OCI-LY7 (cell line): ENCODE measurements around the gene MAP6. TPM values are rescaled to one million over a fixed set of nuclear protein-coding genes. Genes with fewer than 3 reads are reported as not detected.

Experiments
- BruUV-seq: library from RNA; stranded (reverse); fragments of 400-500 nt; replicated peaks from 2 replicates; lab custom pipeline; 2021; lab: Mats Ljungman, UMichigan
- CTCF ChIA-PET: fragments of 300-600 bp; sonication (Branson Sonifier 250); formaldehyde crosslinking; loops from one replicate; lab custom pipeline; 2022; ENCODE audit warnings: antibody characterized with exemption; ENCODE audit not compliant: unreplicated experiment; lab: Charles Lee
- POLR2A ChIA-PET: fragments of 300-600 bp; sonication (Branson Sonifier 250); formaldehyde crosslinking; loops from one replicate; lab custom pipeline; 2022; ENCODE audit warnings: antibody characterized with exemption; lab: Charles Lee
- DNase-seq: peaks from one replicate; pipeline ENCODE4 v3.0.0-alpha.2; 2015; ENCODE audit warnings: low spot score
- H2AFZ ChIP-seq: fragments of 200-600 bp; sonication (generic), shearing (Covaris generic); 2 replicates; pipeline ENCODE4 v1.6.1; 2014; ENCODE audit warnings: mild to moderate bottlenecking, antibody characterized with exemption, low read length, moderate library complexity
- H3K27ac ChIP-seq: fragments of 200-600 bp; sonication (generic); 2 replicates; pipeline ENCODE4 v1.5.1; 2014; ENCODE audit warnings: mixed run types, low read depth, mild to moderate bottlenecking, moderate library complexity, low read length, inconsistent platforms; ENCODE audit not compliant: poor library complexity, severe bottlenecking
- H3K36me3 ChIP-seq: fragments of 200-600 bp; sonication (generic); 2 replicates; pipeline ENCODE4 v1.6.1; 2014; ENCODE audit warnings: mild to moderate bottlenecking, antibody characterized with exemption, low read length, moderate library complexity, mixed read lengths; ENCODE audit not compliant: insufficient read depth
- H3K4me1 ChIP-seq: fragments of 200-600 bp; sonication (generic); 2 replicates; pipeline ENCODE4 v1.5.1; 2014; ENCODE audit warnings: mild to moderate bottlenecking, low read length; ENCODE audit not compliant: insufficient read depth, poor library complexity, severe bottlenecking
- H3K4me2 ChIP-seq: fragments of 200-600 bp; sonication (generic); 2 replicates; pipeline ENCODE4 v1.6.1; 2014; ENCODE audit warnings: mild to moderate bottlenecking, low read length
- H3K4me3 ChIP-seq: fragments of 200-600 bp; sonication (generic); 2 replicates; pipeline ENCODE4 v1.5.1; 2014; ENCODE audit warnings: mild to moderate bottlenecking, low read depth, low read length; ENCODE audit not compliant: poor library complexity, severe bottlenecking
- H3K79me2 ChIP-seq: fragments of 200-600 bp; sonication (generic); 2 replicates; pipeline ENCODE4 v1.6.1; 2016; ENCODE audit warnings: low read depth, mild to moderate bottlenecking, low read length, moderate library complexity, mixed read lengths; ENCODE audit not compliant: insufficient read depth
- H3K9me2 ChIP-seq: fragments of 200-600 bp; sonication (generic); 2 replicates; pipeline ENCODE4 v1.6.1; 2016; ENCODE audit warnings: mild to moderate bottlenecking, low read length, mixed read lengths; ENCODE audit not compliant: insufficient read depth
- H3K9me3 ChIP-seq: fragments of 200-600 bp; sonication (generic); 2 replicates; pipeline ENCODE4 v1.6.1; 2014; ENCODE audit warnings: mild to moderate bottlenecking, mixed run types, low read length, mixed read lengths
- H4K20me1 ChIP-seq: fragments of 200-600 bp; sonication (generic); 2 replicates; pipeline ENCODE4 v1.6.1; 2014; ENCODE audit warnings: mild to moderate bottlenecking, antibody characterized with exemption, low read length, moderate library complexity, mixed read lengths; ENCODE audit not compliant: insufficient read depth
- EZH2phosphoT487 ChIP-seq: fragments of 200-600 bp; sonication (generic); IDR thresholded peaks from 2 replicates; pipeline ENCODE4 v1.6.1; 2018; ENCODE audit warnings: low read depth, borderline replicate concordance, mild to moderate bottlenecking, mixed run types, antibody characterized with exemption, low read length, moderate library complexity, mixed read lengths
- intact Hi-C: fragments of 100-400 bp; cut with micrococcal nuclease; formaldehyde crosslinking; loops from one replicate; pipeline ENCODE4 v1.10.0; 2022; ENCODE audit not compliant: unreplicated experiment
- total RNA-seq, 2 experiments: library from RNA; depleted of rRNA in 1 of 2; stranded (reverse); fragments of >200 nt in 1 of 2; shearing (Covaris generic) in 1 of 2; gene quantifications; 2 replicates each; pipeline ENCODE4 v1.2.3, GENCODE V29; 2014 to 2022
- TF ChIP-seq, protein P1 (sequence below): fragments of 200-600 bp; sonication (generic); conservative IDR thresholded peaks from 2 replicates; pipeline ENCODE4 v1.5.1; 2014; ENCODE audit warnings: mild to moderate bottlenecking, antibody characterized with exemption, low read length, moderate library complexity, mixed read lengths

MAP6 gene
- total RNA-seq, 2 experiments from 2014 or later, result not detected

DNA sequence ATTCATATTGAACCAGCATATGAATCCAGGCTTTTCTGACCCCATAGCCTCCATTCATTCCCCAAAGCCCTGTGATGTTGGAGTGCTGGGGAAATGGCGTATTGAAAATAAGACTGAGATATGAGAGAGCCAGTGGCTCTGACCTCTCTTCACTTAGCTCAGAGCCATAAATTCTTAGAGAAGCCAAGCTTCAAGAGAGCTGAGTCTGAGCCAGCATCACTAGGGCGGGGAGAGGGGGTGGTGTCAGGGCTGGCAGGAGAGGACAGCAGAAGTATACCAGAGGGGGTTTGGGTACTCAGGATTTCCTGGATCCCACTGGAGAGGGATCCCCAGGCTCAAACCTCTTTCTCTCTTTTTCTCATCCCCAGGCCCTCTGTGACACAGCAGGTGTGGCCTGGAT is 32.1 kb upstream of the MAP6 start:
- POLR2A ChIA-PET, result no interaction called here
- Histone ChIP-seq H3K9me2 (no peaks in the 10 kb centered on the region), H3K79me2 (no peaks in the 10 kb centered on the region), H3K36me3 (no peaks in the 10 kb centered on the region), H4K20me1 (no peaks in the 10 kb centered on the region), H3K4me3 (no peak overlapping the region), H3K4me2 (no peak overlapping the region), H3K27ac (no peak overlapping the region), H2AFZ (no peak overlapping the region), H3K9me3 (no peaks in the 10 kb centered on the region), H3K4me1 (no peaks in the 10 kb centered on the region)
- CTCF ChIA-PET, result no interaction called here
- no peak for TF ChIP-seq EZH2phosphoT487
- TF ChIP-seq, protein P1, sequence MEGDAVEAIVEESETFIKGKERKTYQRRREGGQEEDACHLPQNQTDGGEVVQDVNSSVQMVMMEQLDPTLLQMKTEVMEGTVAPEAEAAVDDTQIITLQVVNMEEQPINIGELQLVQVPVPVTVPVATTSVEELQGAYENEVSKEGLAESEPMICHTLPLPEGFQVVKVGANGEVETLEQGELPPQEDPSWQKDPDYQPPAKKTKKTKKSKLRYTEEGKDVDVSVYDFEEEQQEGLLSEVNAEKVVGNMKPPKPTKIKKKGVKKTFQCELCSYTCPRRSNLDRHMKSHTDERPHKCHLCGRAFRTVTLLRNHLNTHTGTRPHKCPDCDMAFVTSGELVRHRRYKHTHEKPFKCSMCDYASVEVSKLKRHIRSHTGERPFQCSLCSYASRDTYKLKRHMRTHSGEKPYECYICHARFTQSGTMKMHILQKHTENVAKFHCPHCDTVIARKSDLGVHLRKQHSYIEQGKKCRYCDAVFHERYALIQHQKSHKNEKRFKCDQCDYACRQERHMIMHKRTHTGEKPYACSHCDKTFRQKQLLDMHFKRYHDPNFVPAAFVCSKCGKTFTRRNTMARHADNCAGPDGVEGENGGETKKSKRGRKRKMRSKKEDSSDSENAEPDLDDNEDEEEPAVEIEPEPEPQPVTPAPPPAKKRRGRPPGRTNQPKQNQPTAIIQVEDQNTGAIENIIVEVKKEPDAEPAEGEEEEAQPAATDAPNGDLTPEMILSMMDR, result no peak
- intact Hi-C loops, result no loop called here
- BruUV-seq, result no TSS peak
- no peak for DNase-seq

DNA sequence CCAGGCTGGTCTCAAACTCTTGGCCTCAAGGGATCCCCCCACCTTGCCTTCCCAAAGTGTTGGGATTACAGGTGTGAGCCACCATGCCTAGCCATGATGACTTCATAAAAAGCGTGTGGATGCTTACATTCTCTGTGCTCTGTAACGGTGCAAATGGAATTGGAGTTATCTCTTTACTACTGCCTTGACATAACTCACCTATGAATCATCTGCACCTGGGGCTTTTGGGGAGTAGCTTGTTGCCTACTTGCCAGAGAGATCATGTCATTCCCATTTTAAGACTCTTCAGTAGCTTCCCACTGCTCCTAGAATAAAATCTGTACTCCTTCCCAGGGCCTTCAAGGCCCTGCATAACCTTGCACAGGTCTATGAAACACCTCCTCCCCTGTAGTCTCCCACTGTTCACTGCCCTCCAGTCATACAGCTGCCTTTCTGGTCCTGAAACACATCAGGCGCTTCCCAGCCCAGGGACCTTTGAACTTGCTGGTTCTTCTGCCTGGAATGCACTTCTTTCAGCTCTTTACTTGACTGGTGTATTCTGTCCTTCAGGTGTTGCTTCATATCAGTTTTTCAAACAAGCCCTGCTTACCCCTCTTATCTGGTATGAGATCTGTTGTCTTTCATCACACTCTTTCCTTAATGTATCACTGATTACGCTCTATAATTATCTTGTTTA is 29.2 kb upstream of the MAP6 start:
- Histone ChIP-seq H3K36me3 (no peaks in the 10 kb centered on the region), H3K79me2 (no peaks in the 10 kb centered on the region), H3K27ac (no peak overlapping the region), H4K20me1 (no peaks in the 10 kb centered on the region), H3K4me3 (no peak overlapping the region), H3K4me1 (no peaks in the 10 kb centered on the region), H3K4me2 (no peak overlapping the region), H3K9me3 (no peaks in the 10 kb centered on the region), H2AFZ (no peak overlapping the region), H3K9me2 (no peaks in the 10 kb centered on the region)
- ChIA-PET CTCF (no interaction called here), POLR2A (interaction anchor here (0.7 kb wide), 1 partner anchor 14 kb away, joined by 3 read pairs; no protein-coding TSS in a partner anchor)
- DNase-seq, result no peak
- BruUV-seq, result no TSS peak
- intact Hi-C loops, result no loop called here
- no peak for TF ChIP-seq EZH2phosphoT487
- TF ChIP-seq, protein P1, result no peak

DNA sequence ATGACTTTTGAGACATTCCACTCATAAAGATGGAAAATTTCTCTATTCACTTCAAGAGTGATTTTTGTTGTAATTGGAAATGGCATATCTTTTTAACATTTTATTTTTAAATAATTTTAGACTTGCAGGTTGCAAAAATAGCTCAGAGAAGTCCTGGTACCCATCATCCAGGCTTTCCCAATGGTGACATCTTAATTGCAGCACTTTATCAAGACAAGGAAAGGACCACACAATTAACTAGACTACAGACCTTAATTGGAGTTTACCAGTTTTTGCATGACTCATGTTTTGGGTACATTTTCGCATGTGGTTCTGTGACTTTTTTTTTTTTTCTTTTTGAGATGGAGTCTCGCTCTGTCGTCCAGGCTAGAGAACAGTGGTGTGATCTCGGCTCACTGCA is 23.0 kb upstream of the MAP6 start:
- POLR2A ChIA-PET, result no interaction called here
- H3K4me1 ChIP-seq, result peaks cover 5% of the 10 kb centered on the region
- H3K79me2 ChIP-seq, result no peaks in the 10 kb centered on the region
- DNase-seq, result no peak
- H2AFZ ChIP-seq, result no peak overlapping the region
- H3K9me2 ChIP-seq, result no peaks in the 10 kb centered on the region
- H3K4me3 ChIP-seq, result no peak overlapping the region
- no peak overlapping the region for H3K27ac ChIP-seq
- H3K36me3 ChIP-seq, result no peaks in the 10 kb centered on the region
- TF ChIP-seq, protein P1, result no peak
- no peak for TF ChIP-seq EZH2phosphoT487
- BruUV-seq, result no TSS peak
- no peak overlapping the region for H3K4me2 ChIP-seq
- CTCF ChIA-PET, result no interaction called here
- no peaks in the 10 kb centered on the region for H3K9me3 ChIP-seq
- intact Hi-C loops, result no loop called here
- no peaks in the 10 kb centered on the region for H4K20me1 ChIP-seq
